WTC11 (cell line): Measurements from ENCODE around the gene MBP. TPM values are rescaled to one million over a fixed set of nuclear protein-coding genes. Genes with fewer than 3 reads are reported as not detected.

Source experiments
- ATAC-seq: fragments of 200-7000 bp; cut with Tn5 transposase; 2 replicates; pipeline ENCODE4 v1.10.0; 2021; ENCODE audit warnings: mild to moderate bottlenecking, moderate library complexity
- CTCF ChIA-PET: fragments of 300-600 bp; sonication (Branson Sonifier 250); formaldehyde crosslinking; loops from one replicate; lab custom pipeline; 2021; ENCODE audit warnings: antibody characterized with exemption; lab: Charles Lee
- POLR2A ChIA-PET: fragments of 350-600 bp; sonication (Branson Sonifier 250); formaldehyde crosslinking; loops from one replicate; lab custom pipeline; 2021; ENCODE audit warnings: antibody characterized with exemption; lab: Charles Lee
- DNase-seq: peaks from one replicate; pipeline ENCODE4 v3.0.0; 2021; ENCODE audit warnings: low spot score
- H3K27ac Mint-ChIP-seq: 2 replicates; pipeline ENCODE4 v1.8.0; 2021; ENCODE audit warnings: mixed read lengths
- H3K27me3 Mint-ChIP-seq: 2 replicates; pipeline ENCODE4 v1.8.0; 2021; ENCODE audit warnings: low read depth, mild to moderate bottlenecking, moderate library complexity, mixed read lengths
- H3K36me3 Mint-ChIP-seq: 2 replicates; pipeline ENCODE4 v1.8.0; 2021; ENCODE audit warnings: mixed read lengths
- H3K4me1 Mint-ChIP-seq: 2 replicates; pipeline ENCODE4 v1.8.0; 2022; ENCODE audit warnings: mixed read lengths
- H3K4me3 Mint-ChIP-seq: 2 replicates; pipeline ENCODE4 v1.8.0; 2021; ENCODE audit warnings: mild to moderate bottlenecking, moderate library complexity, mixed read lengths
- H3K9me3 Mint-ChIP-seq: 2 replicates; pipeline ENCODE4 v1.8.0; 2021; ENCODE audit warnings: mixed read lengths
- AR ChIP-seq: fragments of 250-450 bp; sonication (Bioruptor Pico); IDR thresholded peaks from 2 replicates; pipeline ENCODE4 v1.9.0; 2021; ENCODE audit warnings: mild to moderate bottlenecking
- ATF2 ChIP-seq: sonication (generic); formaldehyde crosslinking; IDR thresholded peaks from 2 replicates; pipeline ENCODE4 v1.8.1; 2022; ENCODE audit warnings: low read depth, missing genetic modification reagents, borderline replicate concordance
- ATF3 ChIP-seq: sonication (generic); formaldehyde crosslinking; conservative IDR thresholded peaks from 2 replicates; pipeline ENCODE4 v1.8.1; 2022; ENCODE audit warnings: mild to moderate bottlenecking, missing genetic modification reagents
- CREB1 ChIP-seq: sonication (generic); formaldehyde crosslinking; IDR thresholded peaks from 2 replicates; pipeline ENCODE4 v1.8.0; 2023; ENCODE audit warnings: mild to moderate bottlenecking, missing genetic modification reagents
- E2F5 ChIP-seq: sonication (generic); formaldehyde crosslinking; IDR thresholded peaks from 2 replicates; pipeline ENCODE4 v1.8.1; 2022; ENCODE audit warnings: mild to moderate bottlenecking, moderate library complexity, missing genetic modification reagents
- EMX1 ChIP-seq: fragments of 250-450 bp; sonication (Bioruptor Pico); IDR thresholded peaks from 2 replicates; pipeline ENCODE4 v1.8.0; 2021; ENCODE audit warnings: mild to moderate bottlenecking
- ERG ChIP-seq: fragments of 250-450 bp; sonication (Bioruptor Pico); IDR thresholded peaks from 2 replicates; pipeline ENCODE4 v1.8.0; 2021; ENCODE audit warnings: mild to moderate bottlenecking
- ETV6 ChIP-seq: sonication (generic); formaldehyde crosslinking; IDR thresholded peaks from 2 replicates; pipeline ENCODE4 v1.8.1; 2022; ENCODE audit warnings: mild to moderate bottlenecking, missing genetic modification reagents
- FOXJ3 ChIP-seq: sonication (generic); formaldehyde crosslinking; IDR thresholded peaks from 2 replicates; pipeline ENCODE4 v1.9.0; 2021; ENCODE audit warnings: missing genetic modification reagents, mild to moderate bottlenecking, borderline replicate concordance
- GRHL2 ChIP-seq: fragments of 250-450 bp; sonication (Bioruptor Pico); IDR thresholded peaks from 2 replicates; pipeline ENCODE4 v1.8.0; 2022; ENCODE audit warnings: mild to moderate bottlenecking, moderate library complexity; ENCODE audit not compliant: insufficient replicate concordance, severe bottlenecking
- NFATC4 ChIP-seq: fragments of 250-450 bp; sonication (Bioruptor Pico); IDR thresholded peaks from 2 replicates; pipeline ENCODE4 v1.9.0; 2021; ENCODE audit warnings: mild to moderate bottlenecking
- NFYB ChIP-seq: sonication (generic); formaldehyde crosslinking; conservative IDR thresholded peaks from 2 replicates; pipeline ENCODE4 v1.8.0; 2022; ENCODE audit warnings: low read depth, missing genetic modification reagents
- STAT6 ChIP-seq: sonication (generic); formaldehyde crosslinking; conservative IDR thresholded peaks from 2 replicates; pipeline ENCODE4 v1.8.1; 2023; ENCODE audit warnings: mild to moderate bottlenecking, low read depth, missing genetic modification reagents, moderate library complexity
- TP53 ChIP-seq: sonication (generic); formaldehyde crosslinking; IDR thresholded peaks from 2 replicates; pipeline ENCODE4 v1.8.1; 2023; ENCODE audit warnings: mild to moderate bottlenecking, missing genetic modification reagents
- ZNF416 ChIP-seq: fragments of 250-450 bp; sonication (Bioruptor Pico); IDR thresholded peaks from 2 replicates; pipeline ENCODE4 v1.9.0; 2021; ENCODE audit warnings: mild to moderate bottlenecking, inconsistent platforms
- ZNF671 ChIP-seq: fragments of 250-450 bp; sonication (Bioruptor Pico); IDR thresholded peaks from 2 replicates; pipeline ENCODE4 v1.8.0; 2021; ENCODE audit warnings: mild to moderate bottlenecking
- ZSCAN18 ChIP-seq: fragments of 250-450 bp; sonication (Bioruptor Pico); IDR thresholded peaks from 2 replicates; pipeline ENCODE4 v2.1.2; 2022; ENCODE audit warnings: mild to moderate bottlenecking, moderate library complexity
- total RNA-seq: library from RNA; stranded (reverse); gene quantifications from 3 replicates; pipeline ENCODE4 v1.2.3, GENCODE V29; 2021

Gene MBP
- total RNA-seq, 1 experiment from 2014 or later = 19.6 TPM

GRCh38 chr18:77002496-77002895 is 130.1 kb downstream of the MBP start:
- CTCF ChIA-PET = interaction anchor here (0.7 kb wide), 1 partner anchor 648 kb away, joined by 3 read pairs; no protein-coding TSS in a partner anchor
- no peak overlapping the region for H3K27ac Mint-ChIP-seq
- ATAC-seq (no peak), DNase-seq (no peak)
- H3K4me3 Mint-ChIP-seq = no peak overlapping the region
- no peaks in the 10 kb centered on the region for H3K27me3 Mint-ChIP-seq
- TF ChIP-seq ZSCAN18 (CRISPR knock-in tag) = no peak
- TF ChIP-seq ATF3 (CRISPR knock-in tag) = no peak
- peaks cover 16% of the 10 kb centered on the region for H3K4me1 Mint-ChIP-seq
- H3K9me3 Mint-ChIP-seq = no peaks in the 10 kb centered on the region
- no peaks in the 10 kb centered on the region for H3K36me3 Mint-ChIP-seq
- POLR2A ChIA-PET = no interaction called here

GRCh38 chr18:77001979-77002378 is 130.6 kb downstream of the MBP start:
- Mint-ChIP-seq H3K36me3 (no peaks in the 10 kb centered on the region), H3K4me1 (peaks cover 15% of the 10 kb centered on the region), H3K9me3 (no peaks in the 10 kb centered on the region), H3K4me3 (no peak overlapping the region), H3K27me3 (no peaks in the 10 kb centered on the region), H3K27ac (no peak overlapping the region)
- ChIA-PET CTCF (interaction anchor here (2.3 kb wide), 1 partner anchor 59 kb away, joined by 8 read pairs; no protein-coding TSS in a partner anchor), POLR2A (no interaction called here)
- ATAC-seq (no peak), DNase-seq (no peak)
- TF ChIP-seq ERG (CRISPR knock-in tag) (no peak), ATF2 (CRISPR knock-in tag) (no peak), E2F5 (CRISPR knock-in tag) (no peak), ETV6 (CRISPR knock-in tag) (no peak), AR (CRISPR knock-in tag) (no peak), NFYB (CRISPR knock-in tag) (no peak), EMX1 (no peak), CREB1 (no peak), STAT6 (CRISPR knock-in tag) (no peak), GRHL2 (CRISPR knock-in tag) (no peak), FOXJ3 (CRISPR knock-in tag) (no peak), ZNF416 (no peak), NFATC4 (CRISPR knock-in tag) (no peak), TP53 (CRISPR knock-in tag) (no peak), ZNF671 (CRISPR knock-in tag) (no peak)
